Measurements from ENCODE around the gene KRTAP10-1.
"Not testable (repeated sequence)": the region's sequence is repeated elsewhere in the genome, so short reads cannot be mapped to it uniquely, and the experiment has no call there.

The KRTAP10-1 gene

DNA sequence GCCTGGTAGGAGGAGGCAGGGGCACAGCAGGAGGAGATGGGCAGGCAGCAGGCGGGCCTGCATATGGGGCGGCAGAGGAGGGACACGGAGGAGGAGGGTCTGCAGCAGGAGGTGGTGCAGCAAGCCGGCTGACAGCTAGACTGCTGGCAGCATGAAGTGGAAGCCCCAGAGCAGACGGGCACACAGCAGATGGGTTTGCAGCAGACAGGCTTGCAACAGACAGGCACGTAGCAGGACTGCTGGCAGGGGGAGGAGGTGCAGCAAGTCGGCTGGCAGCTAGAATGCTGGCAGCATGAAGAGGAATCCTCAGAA, 39.8 kb upstream of the KRTAP10-1 start:
- TF ChIP-seq, protein P1, sequence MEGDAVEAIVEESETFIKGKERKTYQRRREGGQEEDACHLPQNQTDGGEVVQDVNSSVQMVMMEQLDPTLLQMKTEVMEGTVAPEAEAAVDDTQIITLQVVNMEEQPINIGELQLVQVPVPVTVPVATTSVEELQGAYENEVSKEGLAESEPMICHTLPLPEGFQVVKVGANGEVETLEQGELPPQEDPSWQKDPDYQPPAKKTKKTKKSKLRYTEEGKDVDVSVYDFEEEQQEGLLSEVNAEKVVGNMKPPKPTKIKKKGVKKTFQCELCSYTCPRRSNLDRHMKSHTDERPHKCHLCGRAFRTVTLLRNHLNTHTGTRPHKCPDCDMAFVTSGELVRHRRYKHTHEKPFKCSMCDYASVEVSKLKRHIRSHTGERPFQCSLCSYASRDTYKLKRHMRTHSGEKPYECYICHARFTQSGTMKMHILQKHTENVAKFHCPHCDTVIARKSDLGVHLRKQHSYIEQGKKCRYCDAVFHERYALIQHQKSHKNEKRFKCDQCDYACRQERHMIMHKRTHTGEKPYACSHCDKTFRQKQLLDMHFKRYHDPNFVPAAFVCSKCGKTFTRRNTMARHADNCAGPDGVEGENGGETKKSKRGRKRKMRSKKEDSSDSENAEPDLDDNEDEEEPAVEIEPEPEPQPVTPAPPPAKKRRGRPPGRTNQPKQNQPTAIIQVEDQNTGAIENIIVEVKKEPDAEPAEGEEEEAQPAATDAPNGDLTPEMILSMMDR (IDR thresholded peaks at IDR 0.05; ENCODE audit: low read depth, low read length): no peak
- no peak overlapping the region for H3K4me3 ChIP-seq (ENCODE audit: low read depth, low read length)

DNA sequence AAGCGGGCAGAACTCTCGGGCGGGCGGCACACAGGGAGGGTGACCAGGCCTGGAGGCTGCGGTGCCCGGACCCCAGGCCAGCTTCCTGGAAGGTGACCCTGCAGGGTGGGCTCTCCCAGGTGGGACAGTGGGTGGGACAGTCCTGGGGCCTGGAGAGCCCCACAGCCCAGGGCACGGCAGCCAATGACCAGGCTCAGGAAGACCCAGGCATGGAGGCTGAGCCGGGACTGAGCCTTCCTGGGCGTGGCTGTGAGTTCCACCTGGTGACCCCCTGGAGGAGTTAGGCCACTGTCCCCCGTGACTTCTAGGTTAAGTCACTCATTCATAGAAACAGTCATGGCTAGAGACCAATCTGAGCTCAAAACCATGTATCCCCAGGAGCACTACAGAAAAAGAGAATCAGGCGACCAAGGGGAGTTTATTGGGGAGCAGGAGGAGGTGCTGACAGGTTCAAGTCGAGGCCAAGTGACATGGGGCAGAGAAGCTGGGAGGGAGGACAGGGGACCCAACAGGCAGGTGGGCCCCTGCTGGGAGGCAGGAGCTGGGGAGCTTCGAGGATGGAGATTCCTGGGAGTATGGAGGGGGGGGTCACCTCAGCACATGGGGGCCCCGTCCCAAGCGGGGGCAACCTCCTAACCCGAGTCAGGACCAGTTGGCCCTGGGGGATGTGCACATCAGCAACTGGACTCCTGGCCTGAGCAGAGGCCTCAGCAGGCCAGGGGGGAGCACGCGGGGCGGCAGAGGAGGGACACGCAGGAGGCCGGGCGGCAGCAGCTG, 39.2 kb upstream of the KRTAP10-1 start:
- no peak overlapping the region for H3K4me3 ChIP-seq (ENCODE audit: low read depth, low read length)
- TF ChIP-seq, protein P1 (IDR thresholded peaks at IDR 0.05; ENCODE audit: low read depth, low read length): no peak

DNA sequence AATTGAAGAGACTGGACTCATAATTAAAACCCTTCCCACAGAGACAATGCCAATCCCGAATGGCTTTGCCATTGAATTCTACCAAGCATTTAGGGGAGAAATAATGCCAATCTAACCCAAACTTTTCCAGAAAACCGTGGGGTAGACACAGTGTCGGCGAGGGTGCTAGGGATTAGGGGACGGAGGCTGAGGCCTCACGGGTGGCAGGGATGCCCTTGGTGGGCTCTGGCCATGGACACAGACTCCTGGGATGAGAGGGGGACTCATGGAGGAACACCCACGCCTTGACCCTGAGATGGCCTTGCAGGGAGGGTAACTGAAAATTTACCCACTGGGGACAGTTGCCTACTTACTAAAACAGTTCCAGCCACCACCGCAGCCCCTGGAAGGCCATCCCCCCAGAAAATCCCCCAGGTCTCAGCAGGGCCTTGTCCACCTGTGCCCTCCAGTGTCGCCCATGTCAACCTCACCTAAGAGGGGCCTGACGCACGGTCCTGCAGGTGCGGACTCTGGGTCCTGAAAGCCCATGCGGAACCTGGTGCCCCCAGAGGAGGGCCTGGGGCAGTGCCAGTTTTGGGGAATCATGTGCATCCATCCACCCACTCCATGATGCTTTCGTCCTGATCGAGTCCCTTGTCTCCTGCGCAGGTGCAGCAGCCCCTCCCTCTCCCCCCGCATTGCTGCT, 38.5 kb upstream of the KRTAP10-1 start:
- TF ChIP-seq, protein P1 (IDR thresholded peaks at IDR 0.05; ENCODE audit: low read depth, low read length): no peak
- no peak overlapping the region for H3K4me3 ChIP-seq (ENCODE audit: low read depth, low read length)

DNA sequence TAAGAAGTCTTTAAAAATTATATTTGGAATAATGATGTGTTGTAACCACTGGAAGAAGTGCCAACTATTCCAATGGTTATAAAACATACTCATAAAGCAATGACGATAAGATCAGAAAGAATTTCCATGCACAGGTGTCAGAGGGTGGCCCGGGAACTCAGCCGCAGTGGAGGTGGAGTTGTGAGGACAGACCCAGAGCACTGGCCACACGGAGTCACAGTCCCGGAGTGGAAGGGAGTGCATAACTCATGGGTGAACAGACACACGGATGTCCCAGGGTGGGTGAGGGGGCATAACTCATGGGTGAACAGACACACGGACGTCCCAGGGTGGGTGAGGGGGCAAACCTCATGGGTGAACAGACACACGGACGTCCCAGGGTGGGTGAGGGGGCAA, 36.0 kb upstream of the KRTAP10-1 start:
- TF ChIP-seq, protein P1 (IDR thresholded peaks at IDR 0.05; ENCODE audit: low read depth, low read length): no peak
- no peak overlapping the region for H3K4me3 ChIP-seq (ENCODE audit: low read depth, low read length)

DNA sequence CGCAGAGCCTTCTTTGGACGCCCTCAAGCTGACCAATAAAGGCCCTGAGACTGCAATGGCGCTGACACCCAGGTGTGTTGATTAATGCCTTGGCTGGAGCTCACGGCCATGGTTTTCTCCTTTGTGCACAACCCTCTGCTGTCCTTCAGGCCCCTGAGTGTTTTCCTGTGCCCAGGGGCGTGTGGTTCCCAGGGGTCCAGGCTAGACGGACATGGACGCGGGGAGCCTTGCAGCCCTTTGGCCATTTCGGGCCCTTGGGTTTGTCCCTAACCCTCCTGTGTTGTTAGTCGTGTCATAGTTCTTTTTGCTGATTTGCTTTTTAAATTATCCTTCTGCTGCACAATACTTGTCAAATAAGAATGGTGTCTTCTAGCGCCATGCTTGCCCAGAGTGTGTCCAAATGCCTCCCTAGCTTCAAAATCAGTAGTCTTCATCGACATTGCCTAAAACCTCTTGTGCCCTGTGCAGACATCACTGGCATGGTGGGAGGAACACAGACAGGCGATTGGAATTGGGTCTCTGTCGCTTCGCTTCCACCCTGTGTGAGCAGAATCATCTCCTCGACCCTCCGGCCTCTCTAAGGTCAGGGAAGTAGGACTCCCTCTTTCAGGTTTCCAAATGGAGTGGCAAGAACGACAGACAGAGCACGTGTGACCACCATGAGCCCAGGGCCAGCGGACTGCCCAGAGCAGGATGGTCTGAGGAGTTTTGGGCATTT, 35.5 kb upstream of the KRTAP10-1 start:
- TF ChIP-seq, protein P1 (IDR thresholded peaks at IDR 0.05; ENCODE audit: low read depth, low read length): no peak
- H3K4me3 ChIP-seq (ENCODE audit: low read depth, low read length): no peak overlapping the region

DNA sequence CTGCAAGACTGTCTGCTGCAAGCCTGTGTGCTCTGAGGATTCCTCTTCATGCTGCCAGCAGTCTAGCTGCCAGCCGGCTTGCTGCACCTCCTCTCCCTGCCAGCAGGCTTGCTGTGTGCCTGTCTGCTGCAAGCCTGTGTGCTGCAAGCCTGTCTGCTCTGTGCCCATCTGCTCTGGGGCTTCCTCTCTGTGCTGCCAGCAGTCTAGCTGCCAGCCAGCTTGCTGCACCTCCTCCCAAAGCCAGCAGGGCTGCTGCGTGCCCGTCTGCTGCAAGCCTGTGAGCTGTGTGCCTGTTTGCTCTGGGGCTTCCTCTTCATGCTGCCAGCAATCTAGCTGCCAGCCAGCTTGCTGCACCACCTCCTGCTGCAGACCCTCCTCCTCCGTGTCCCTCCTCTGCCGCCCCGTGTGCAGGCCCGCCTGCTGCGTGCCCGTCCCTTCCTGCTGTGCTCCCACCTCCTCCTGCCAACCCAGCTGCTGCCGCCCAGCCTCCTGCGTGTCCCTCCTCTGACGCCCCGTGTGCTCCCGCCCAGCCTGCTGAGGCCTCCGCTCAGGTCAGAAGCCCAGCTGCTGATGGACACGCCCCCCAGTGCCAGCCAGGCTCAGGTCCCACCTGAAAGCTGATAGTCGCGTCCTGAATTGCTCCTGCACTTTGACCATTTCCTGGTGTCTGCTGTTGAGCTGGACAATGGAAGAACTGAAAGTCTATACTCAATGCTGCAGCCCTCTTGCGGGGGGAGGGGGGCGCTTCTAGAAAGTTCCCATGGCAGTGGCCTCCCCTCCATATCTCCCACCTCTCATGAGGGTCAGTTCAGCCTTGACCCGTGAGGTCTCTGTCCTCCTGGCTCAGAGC, 34.7 kb upstream of the KRTAP10-1 start:
- H3K4me3 ChIP-seq (ENCODE audit: low read depth, low read length): no peak overlapping the region
- TF ChIP-seq, protein P1 (IDR thresholded peaks at IDR 0.05; ENCODE audit: low read depth, low read length): no peak

DNA sequence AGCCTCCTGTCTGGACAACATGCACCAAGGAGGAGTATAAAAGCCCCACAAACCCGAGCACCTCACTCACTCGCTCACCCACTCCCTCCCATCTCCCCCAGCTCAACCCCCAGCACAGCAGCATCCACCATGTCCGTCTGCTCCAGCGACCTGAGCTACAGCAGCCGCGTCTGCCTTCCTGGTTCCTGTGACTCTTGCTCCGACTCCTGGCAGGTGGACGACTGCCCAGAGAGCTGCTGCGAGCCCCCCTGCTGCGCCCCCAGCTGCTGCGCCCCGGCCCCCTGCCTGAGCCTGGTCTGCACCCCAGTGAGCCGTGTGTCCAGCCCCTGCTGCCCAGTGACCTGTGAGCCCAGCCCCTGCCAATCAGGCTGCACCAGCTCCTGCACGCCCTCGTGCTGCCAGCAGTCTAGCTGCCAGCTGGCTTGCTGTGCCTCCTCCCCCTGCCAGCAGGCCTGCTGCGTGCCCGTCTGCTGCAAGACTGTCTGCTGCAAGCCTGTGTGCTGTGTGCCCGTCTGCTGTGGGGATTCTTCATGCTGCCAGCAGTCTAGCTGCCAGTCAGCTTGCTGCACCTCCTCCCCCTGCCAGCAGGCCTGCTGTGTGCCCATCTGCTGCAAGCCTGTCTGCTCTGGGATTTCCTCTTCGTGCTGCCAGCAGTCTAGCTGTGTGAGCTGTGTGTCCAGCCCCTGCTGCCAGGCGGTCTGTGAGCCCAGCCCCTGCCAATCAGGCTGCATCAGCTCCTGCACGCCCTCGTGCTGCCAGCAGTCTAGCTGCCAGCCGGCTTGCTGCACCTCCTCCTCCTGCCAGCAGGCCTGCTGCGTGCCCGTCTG, 33.8 kb upstream of the KRTAP10-1 start, which contains the start of gene KRTAP10-4:
TSS of gene KRTAP10-4 (plus strand) at position 100 of the 827 bp plus-strand sequence. CDS start at position 130, 30 bp downstream.
- not testable (repeated sequence) for H3K4me3 ChIP-seq (ENCODE audit: low read depth, low read length)

Data from WI38 (cell line).